Adrenal gland (tissue), 5 donors: ENCODE measurements around the gene CD34.

ENCODE experiments used
- POLR2A ChIP-seq, 2 donors: fragments of 450-650 bp; IDR thresholded peaks; one replicate each; pipeline ENCODE4 v1.6.1; 2017; ENCODE audit warnings: antibody characterized with exemption in 2 of 2, mild to moderate bottlenecking in 2 of 2, moderate library complexity in 1 of 2
- TF ChIP-seq, protein P1 (sequence below), 6 experiments: fragments of 450-650 bp in 4 of 6; fragments of 200-600 bp in 2 of 6; sonication (generic) in 1 of 6; IDR thresholded peaks; 1 replicate in 5 of 6; 2 replicates in 1 of 6; pipeline versions ENCODE4 v1.5.1 to v1.8.0; 2016 to 2021; ENCODE audit warnings: antibody characterized with exemption in 6 of 6, mild to moderate bottlenecking in 2 of 6, moderate library complexity in 1 of 6
- donor health status: DM: no; HTN: no; CAD: no.

- TF ChIP-seq POLR2A (IDR thresholded peaks at IDR 0.05) = no peak
- TF ChIP-seq, protein P1, sequence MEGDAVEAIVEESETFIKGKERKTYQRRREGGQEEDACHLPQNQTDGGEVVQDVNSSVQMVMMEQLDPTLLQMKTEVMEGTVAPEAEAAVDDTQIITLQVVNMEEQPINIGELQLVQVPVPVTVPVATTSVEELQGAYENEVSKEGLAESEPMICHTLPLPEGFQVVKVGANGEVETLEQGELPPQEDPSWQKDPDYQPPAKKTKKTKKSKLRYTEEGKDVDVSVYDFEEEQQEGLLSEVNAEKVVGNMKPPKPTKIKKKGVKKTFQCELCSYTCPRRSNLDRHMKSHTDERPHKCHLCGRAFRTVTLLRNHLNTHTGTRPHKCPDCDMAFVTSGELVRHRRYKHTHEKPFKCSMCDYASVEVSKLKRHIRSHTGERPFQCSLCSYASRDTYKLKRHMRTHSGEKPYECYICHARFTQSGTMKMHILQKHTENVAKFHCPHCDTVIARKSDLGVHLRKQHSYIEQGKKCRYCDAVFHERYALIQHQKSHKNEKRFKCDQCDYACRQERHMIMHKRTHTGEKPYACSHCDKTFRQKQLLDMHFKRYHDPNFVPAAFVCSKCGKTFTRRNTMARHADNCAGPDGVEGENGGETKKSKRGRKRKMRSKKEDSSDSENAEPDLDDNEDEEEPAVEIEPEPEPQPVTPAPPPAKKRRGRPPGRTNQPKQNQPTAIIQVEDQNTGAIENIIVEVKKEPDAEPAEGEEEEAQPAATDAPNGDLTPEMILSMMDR (IDR thresholded peaks at IDR 0.05) = no peak
These were observed 27.7 kb downstream of the CD34 start for GRCh38 chr1:207883104-207883651.
